ENCODE results near the gene GAP43. TPM values are rescaled to one million over a fixed set of nuclear protein-coding genes. Genes with fewer than 3 reads are reported as not detected.

The GAP43 gene
- total and polyA plus RNA-seq, 4 donors: 144 to 608 (median 379) TPM

DNA sequence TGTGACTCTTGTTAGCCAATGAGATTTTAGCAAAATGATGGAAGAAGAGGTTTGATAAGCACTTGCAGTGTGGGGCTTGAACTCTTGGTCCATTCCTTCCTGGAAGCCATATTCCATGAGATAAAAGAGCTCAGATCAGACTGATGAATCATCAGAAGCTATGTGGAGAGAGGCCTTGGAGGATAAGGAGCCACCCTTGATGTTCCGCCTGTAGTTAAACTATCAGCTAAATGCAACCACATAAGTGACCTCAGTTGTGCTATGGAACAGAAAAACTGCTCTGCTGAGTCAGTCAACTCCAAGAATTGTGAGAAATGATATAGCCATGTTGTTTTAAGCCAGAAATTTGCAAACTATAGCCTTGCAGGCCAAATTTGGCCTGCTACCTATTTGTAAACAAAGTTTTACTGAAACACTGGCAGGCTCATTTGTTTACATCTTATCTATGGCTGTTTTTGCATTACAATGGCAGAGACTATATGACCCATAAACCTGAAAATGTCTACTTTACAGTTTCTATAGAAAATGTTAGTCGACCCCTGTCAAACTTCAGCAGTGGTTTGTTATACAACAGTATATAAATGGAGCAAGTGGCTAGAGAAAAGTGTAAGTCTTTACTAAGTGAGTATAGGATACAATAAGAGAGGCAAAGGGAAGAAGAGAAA, 27.6 kb upstream of the GAP43 start:
- H3K36me3 ChIP-seq (ENCODE audit: control insufficient read depth, insufficient read depth, low read length): no peaks in the 10 kb centered on the region
- H3K9me3 ChIP-seq (ENCODE audit: control insufficient read depth, insufficient read depth, low read length): no peaks in the 10 kb centered on the region
- no CpG with 5 or more reads among the region's 2 CpGs for WGBS (ENCODE audit: insufficient coverage)
- no peaks in the 10 kb centered on the region for H3K4me1 ChIP-seq (ENCODE audit: control insufficient read depth, insufficient read depth, low read length)
- H3K27ac ChIP-seq (ENCODE audit: low read depth, low read length): no peak overlapping the region
- DNase-seq (ENCODE audit: low read depth in 4 of 6, low spot score in 6 of 6): no peak
- no peaks in the 10 kb centered on the region for H3K27me3 ChIP-seq (ENCODE audit: control insufficient read depth, insufficient read depth, low read length)
- H3K4me3 ChIP-seq (ENCODE audit: low read depth, low read length): no peak overlapping the region

DNA sequence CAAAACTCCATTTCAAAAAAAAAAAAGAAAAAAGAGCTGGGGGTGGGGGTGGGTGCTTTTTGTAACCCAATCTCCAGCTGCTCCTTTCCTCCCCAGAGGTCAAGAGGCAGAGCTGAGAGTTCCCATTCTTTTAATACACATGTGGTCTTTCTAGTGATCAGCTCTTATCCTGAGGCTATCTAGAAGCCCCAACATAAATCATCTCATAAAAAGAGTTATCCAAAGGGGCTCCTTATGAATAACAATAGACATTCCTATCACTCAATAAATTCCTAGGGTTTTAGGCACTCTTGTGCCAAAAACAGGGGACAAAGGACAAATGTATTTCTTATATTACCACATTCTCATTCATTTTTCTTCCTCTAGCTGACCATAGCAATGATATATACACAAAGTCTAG, 25.1 kb upstream of the GAP43 start:
- no peak for DNase-seq (ENCODE audit: low read depth in 4 of 6, low spot score in 6 of 6)
- H3K27me3 ChIP-seq (ENCODE audit: control insufficient read depth, insufficient read depth, low read length): no peaks in the 10 kb centered on the region
- H3K27ac ChIP-seq (ENCODE audit: low read depth, low read length): no peak overlapping the region
- H3K9me3 ChIP-seq (ENCODE audit: control insufficient read depth, insufficient read depth, low read length): no peaks in the 10 kb centered on the region
- H3K4me1 ChIP-seq (ENCODE audit: control insufficient read depth, insufficient read depth, low read length): no peaks in the 10 kb centered on the region
- H3K4me3 ChIP-seq (ENCODE audit: low read depth, low read length): no peak overlapping the region
- H3K36me3 ChIP-seq (ENCODE audit: control insufficient read depth, insufficient read depth, low read length): no peaks in the 10 kb centered on the region

DNA sequence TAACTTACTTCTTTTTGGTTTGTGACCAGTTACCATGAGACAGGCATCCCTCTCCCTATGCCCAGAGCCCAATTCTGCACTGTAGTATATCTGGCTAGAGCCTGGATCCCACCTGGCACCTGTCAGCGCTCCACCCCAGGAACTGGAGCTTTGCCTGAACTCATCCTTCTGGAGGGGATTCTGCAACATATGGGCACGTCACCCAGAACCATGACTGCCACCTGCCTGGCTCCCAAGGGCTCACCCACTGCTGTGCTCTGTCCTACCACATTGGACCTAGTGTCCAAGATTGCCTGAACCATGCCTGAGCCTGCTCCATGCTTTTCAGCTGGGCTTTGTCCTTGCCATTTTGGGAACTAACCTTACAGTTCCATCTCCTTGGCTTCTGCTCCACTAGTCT, 21.1 kb upstream of the GAP43 start:
- no peak for DNase-seq (ENCODE audit: low read depth in 4 of 6, low spot score in 6 of 6)
- WGBS (ENCODE audit: insufficient coverage): 100% methylated on average over 2 of the region's 2 CpGs

DNA sequence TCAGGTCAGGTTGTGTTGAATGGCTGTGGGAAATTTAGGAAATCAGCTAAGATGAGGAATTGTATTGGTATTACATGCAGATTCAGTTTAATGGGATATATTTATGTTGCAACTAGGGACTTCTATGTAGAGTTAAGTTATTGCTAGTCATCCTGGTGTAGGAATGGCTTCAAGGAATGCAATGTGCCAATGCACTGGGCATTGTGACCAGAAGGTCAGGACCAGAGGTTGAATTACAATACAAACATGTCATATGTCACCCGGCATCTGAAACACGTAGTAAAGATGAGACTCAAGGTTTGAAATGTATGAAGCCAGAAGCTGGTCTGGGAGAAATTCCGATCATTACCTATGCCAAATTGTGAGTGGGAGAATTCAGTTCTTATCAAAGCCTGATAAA, 11.7 kb upstream of the GAP43 start:
- DNase-seq (ENCODE audit: low read depth in 4 of 6, low spot score in 6 of 6): no peak
- H3K4me3 ChIP-seq (ENCODE audit: low read depth, low read length): no peak overlapping the region
- no peaks in the 10 kb centered on the region for H3K36me3 ChIP-seq (ENCODE audit: control insufficient read depth, insufficient read depth, low read length)
- no peak overlapping the region for H3K27ac ChIP-seq (ENCODE audit: low read depth, low read length)
- no CpG with 5 or more reads among the region's 3 CpGs for WGBS (ENCODE audit: insufficient coverage)
- H3K27me3 ChIP-seq (ENCODE audit: control insufficient read depth, insufficient read depth, low read length): no peaks in the 10 kb centered on the region
- no peaks in the 10 kb centered on the region for H3K4me1 ChIP-seq (ENCODE audit: control insufficient read depth, insufficient read depth, low read length)
- no peaks in the 10 kb centered on the region for H3K9me3 ChIP-seq (ENCODE audit: control insufficient read depth, insufficient read depth, low read length)

More for the DNA sequence above, 21.1 kb upstream of the GAP43 start:
- Histone ChIP-seq H3K9me3 (ENCODE audit: control insufficient read depth, insufficient read depth, low read length) (no peaks in the 10 kb centered on the region), H3K4me1 (ENCODE audit: control insufficient read depth, insufficient read depth, low read length) (no peaks in the 10 kb centered on the region), H3K36me3 (ENCODE audit: control insufficient read depth, insufficient read depth, low read length) (no peaks in the 10 kb centered on the region), H3K27ac (ENCODE audit: low read depth, low read length) (no peak overlapping the region), H3K27me3 (ENCODE audit: control insufficient read depth, insufficient read depth, low read length) (no peaks in the 10 kb centered on the region), H3K4me3 (ENCODE audit: low read depth, low read length) (no peak overlapping the region)

DNA sequence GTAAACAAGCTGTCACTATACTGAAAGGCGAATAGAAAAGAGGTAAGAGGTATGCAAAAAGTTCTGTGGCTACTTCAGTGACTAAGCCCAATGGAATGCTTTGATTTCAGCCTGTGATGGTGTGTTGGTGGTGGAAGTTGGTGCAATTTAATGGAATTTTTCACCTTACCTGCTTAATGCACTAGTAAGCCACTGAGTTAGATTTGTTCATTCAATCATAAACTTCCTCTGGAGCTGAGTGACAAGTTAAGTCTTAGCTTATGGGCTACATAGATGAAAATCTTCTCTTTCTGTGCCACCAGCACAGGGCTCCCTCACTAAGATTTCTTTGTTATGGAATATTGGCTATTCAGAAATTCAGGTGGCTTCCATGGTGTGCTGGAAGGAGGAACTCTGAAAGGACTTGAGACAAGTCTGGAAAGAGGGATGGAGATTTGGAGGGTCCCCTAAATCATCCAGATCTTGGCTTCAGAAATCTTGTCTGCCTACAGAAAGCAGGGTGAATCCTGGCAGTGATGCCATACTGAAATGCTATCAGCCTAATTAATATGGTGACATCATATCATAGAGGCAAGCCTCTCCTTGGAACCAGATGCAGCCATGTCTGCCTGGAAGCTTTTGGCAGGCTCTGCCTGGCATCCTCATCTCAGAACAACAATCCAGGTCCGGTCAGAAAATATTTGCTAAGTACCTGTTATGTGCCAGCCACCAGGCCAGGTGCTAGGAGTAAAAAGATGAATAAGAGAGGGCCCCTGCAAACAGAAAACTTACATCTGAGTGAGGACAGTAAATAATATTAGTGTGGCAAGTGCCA, 8.1 kb upstream of the GAP43 start:
- no peaks in the 10 kb centered on the region for H3K27me3 ChIP-seq (ENCODE audit: control insufficient read depth, insufficient read depth, low read length)
- no peaks in the 10 kb centered on the region for H3K9me3 ChIP-seq (ENCODE audit: control insufficient read depth, insufficient read depth, low read length)
- H3K36me3 ChIP-seq (ENCODE audit: control insufficient read depth, insufficient read depth, low read length): no peaks in the 10 kb centered on the region
- WGBS (ENCODE audit: insufficient coverage): 71% methylated on average over 1 of the region's 2 CpGs
- no peak overlapping the region for H3K27ac ChIP-seq (ENCODE audit: low read depth, low read length)
- H3K4me1 ChIP-seq (ENCODE audit: control insufficient read depth, insufficient read depth, low read length): no peaks in the 10 kb centered on the region
- no peak for DNase-seq (ENCODE audit: low read depth in 4 of 6, low spot score in 6 of 6)
- no peak overlapping the region for H3K4me3 ChIP-seq (ENCODE audit: low read depth, low read length)

DNA sequence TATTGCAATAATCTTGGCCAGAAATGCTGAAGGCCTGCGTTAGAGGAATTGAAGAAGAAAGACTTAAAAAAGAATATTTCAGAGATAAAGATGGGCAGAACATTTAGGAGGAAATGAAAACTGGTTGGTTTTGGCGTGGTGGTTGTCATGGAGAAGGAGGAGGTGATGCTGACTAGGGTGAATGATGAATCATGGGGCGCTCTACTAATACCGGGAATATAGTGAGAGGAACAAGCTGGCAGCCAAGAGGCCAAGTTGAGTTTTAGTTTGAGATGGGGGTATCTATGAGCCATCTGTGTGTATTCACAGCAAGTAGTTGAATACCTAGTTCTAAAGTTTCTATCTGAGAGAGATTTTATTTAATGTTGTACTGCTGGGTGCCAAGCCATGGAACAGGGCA, 6.8 kb upstream of the GAP43 start:
- no peak for DNase-seq (ENCODE audit: low read depth in 4 of 6, low spot score in 6 of 6)
- H3K36me3 ChIP-seq (ENCODE audit: control insufficient read depth, insufficient read depth, low read length): no peaks in the 10 kb centered on the region
- H3K9me3 ChIP-seq (ENCODE audit: control insufficient read depth, insufficient read depth, low read length): no peaks in the 10 kb centered on the region
- H3K4me1 ChIP-seq (ENCODE audit: control insufficient read depth, insufficient read depth, low read length): no peaks in the 10 kb centered on the region
- WGBS (ENCODE audit: insufficient coverage): 88% methylated on average over 4 of the region's 4 CpGs
- no peaks in the 10 kb centered on the region for H3K27me3 ChIP-seq (ENCODE audit: control insufficient read depth, insufficient read depth, low read length)
- H3K4me3 ChIP-seq (ENCODE audit: low read depth, low read length): no peak overlapping the region
- no peak overlapping the region for H3K27ac ChIP-seq (ENCODE audit: low read depth, low read length)

DNA sequence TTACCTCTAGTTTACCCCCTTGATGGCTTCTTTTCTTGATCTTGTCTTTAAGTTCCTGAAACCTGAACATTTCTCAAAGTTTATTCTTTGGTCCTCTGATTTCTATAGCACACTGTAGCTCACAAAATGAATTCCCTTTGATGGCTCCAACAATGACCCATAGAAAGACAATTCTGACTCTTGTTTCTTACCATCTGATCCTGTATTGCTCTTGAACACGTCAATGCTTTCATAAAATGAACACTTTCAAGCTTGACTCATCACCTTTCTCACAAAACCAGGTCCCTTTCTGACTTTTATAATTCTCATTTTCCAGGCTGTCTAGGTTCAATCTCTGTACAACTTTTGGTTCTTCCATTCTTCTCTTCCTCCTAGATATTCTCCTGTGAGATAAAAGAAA, 5.7 kb upstream of the GAP43 start:
- DNase-seq (ENCODE audit: low read depth in 4 of 6, low spot score in 6 of 6): no peak
- H3K27ac ChIP-seq (ENCODE audit: low read depth, low read length): no peak overlapping the region
- no peak overlapping the region for H3K4me3 ChIP-seq (ENCODE audit: low read depth, low read length)
- no peaks in the 10 kb centered on the region for H3K36me3 ChIP-seq (ENCODE audit: control insufficient read depth, insufficient read depth, low read length)
- H3K4me1 ChIP-seq (ENCODE audit: control insufficient read depth, insufficient read depth, low read length): no peaks in the 10 kb centered on the region
- 75% methylated on average over 1 of the region's 1 CpG for WGBS (ENCODE audit: insufficient coverage)
- no peaks in the 10 kb centered on the region for H3K9me3 ChIP-seq (ENCODE audit: control insufficient read depth, insufficient read depth, low read length)
- no peaks in the 10 kb centered on the region for H3K27me3 ChIP-seq (ENCODE audit: control insufficient read depth, insufficient read depth, low read length)

DNA sequence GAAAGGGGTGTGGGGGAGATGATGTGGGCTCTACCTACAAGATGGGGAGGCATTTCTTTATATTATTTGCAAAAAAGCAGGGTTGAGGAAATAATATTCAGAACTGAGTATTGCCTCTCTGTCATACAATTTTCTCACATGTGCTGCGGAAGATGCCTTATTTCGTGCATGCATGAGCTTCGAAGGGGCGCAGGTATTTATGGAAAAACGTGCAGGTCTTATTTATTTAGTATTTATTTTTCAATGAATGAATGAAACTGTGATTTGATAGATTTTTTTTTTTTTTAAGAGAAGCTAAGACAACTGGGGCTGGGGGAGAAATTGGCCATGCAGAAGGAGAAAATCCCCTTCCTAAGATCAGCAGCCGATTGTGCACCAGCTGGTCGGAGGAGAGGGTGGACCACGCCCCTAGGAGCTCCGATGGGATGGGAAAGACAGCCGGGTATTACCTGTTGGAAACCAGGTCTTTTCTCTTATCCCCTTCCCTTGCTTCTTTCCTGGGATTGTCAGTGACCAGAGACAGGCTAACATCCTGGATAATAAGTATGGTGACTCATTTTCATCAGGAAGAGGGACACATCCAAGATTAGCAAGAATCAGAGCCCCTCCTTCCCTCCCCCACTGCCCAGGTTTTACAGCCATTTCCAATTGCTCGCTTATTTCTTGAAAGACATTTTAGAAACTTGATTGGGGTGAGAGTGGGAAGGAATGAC, 875 bp downstream of the GAP43 start:
- peaks cover 8% of the 10 kb centered on the region for H3K4me1 ChIP-seq (ENCODE audit: control insufficient read depth, insufficient read depth, low read length)
- peak overlapping the region; percentile 69 for H3K4me3 ChIP-seq (ENCODE audit: low read depth, low read length)
- no peaks in the 10 kb centered on the region for H3K27me3 ChIP-seq (ENCODE audit: control insufficient read depth, insufficient read depth, low read length)
- peak overlapping the region; percentile 71 for H3K27ac ChIP-seq (ENCODE audit: low read depth, low read length)
- no peaks in the 10 kb centered on the region for H3K36me3 ChIP-seq (ENCODE audit: control insufficient read depth, insufficient read depth, low read length)
- H3K9me3 ChIP-seq (ENCODE audit: control insufficient read depth, insufficient read depth, low read length): no peaks in the 10 kb centered on the region
- WGBS (ENCODE audit: insufficient coverage): 0% methylated on average over 2 of the region's 11 CpGs
- DNase-seq (ENCODE audit: low read depth in 4 of 6, low spot score in 6 of 6): peak in 4 of 6 donors; percentile 20 to 86 (median 55)

DNA sequence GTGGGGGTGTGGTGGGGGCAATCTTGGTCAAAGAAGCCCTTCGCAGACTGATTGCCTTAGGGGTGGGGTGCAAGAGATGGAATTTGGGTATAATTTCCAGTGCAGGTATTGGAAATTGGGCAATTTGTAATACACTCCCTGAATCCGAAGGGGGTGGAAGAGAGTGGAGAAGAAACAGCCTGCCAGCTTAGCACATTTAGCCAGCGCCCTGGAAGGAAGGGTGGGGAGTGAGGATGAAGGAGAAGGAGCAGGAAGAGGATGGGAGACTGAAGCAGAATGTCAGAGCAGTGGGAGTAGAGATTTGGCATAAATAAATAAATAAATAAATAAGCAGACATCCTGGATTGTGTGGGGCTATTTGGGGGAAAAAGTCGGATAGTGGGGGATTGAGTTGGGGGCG, 1.6 kb downstream of the GAP43 start:
- Histone ChIP-seq H3K9me3 (ENCODE audit: control insufficient read depth, insufficient read depth, low read length) (no peaks in the 10 kb centered on the region), H3K4me1 (ENCODE audit: control insufficient read depth, insufficient read depth, low read length) (peaks cover 8% of the 10 kb centered on the region), H3K27me3 (ENCODE audit: control insufficient read depth, insufficient read depth, low read length) (no peaks in the 10 kb centered on the region), H3K4me3 (ENCODE audit: low read depth, low read length) (peak overlapping the region; percentile 69), H3K36me3 (ENCODE audit: control insufficient read depth, insufficient read depth, low read length) (no peaks in the 10 kb centered on the region), H3K27ac (ENCODE audit: low read depth, low read length) (peak overlapping the region; percentile 71)
- DNase-seq (ENCODE audit: low read depth in 4 of 6, low spot score in 6 of 6): peak in 4 of 6 donors; percentile 17 to 89 (median 49)
- 2% methylated on average over 3 of the region's 5 CpGs for WGBS (ENCODE audit: insufficient coverage)

Measured in spinal cord (tissue), 10 donors.